Measurements from ENCODE around the gene MTHFD1L.

DNA sequence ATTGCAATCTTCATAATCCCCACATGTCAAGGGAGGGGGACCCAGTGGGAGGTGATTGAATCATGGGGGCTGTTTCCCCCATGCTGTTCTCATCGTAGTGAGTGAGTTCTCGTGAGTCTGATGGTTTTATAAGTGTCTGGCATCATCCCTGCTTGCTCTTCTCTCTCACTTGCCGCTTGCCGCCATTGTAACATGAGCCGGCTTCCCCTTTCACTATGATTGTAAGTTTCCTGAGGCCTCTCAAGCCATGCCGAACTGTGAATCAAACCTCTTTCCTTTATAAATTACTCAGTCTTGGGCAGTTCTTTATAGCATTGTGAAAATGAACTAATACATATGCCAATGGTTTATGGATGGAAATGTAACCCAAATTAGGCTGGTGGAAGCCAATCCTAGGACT, 264.8 kb downstream of the MTHFD1L start:
- no peak for TF ChIP-seq EZH2 (IDR thresholded peaks at IDR 0.05)
- TF ChIP-seq POLR2AphosphoS5 (IDR thresholded peaks at IDR 0.05; ENCODE audit: borderline replicate concordance, low read depth, low read length) = no peak
- no peak for TF ChIP-seq FOXP2 (optimal IDR thresholded peaks at IDR 0.05; ENCODE audit: control extremely low read depth, extremely low read length, insufficient read depth)
